Bronchial epithelial cell (primary cell): Measurements from ENCODE around the gene ANKS1B. TPM values are rescaled to one million over a fixed set of nuclear protein-coding genes. Genes with fewer than 3 reads are reported as not detected.

Source experiments
- DNase-seq: peaks from one replicate; pipeline ENCODE4 v3.0.0-alpha.2; 2010; ENCODE audit warnings: low read depth
- FAIRE-seq: peaks from 2 replicates; lab custom pipeline; 2011; peaks lifted over from hg19 to GRCh38; lab: Jason Lieb, UNC
- H3K27me3 ChIP-seq: 2 replicates; pipeline ENCODE4 v1.5.1; 2011; ENCODE audit warnings: low read length; ENCODE audit not compliant: control insufficient read depth, insufficient read depth
- H3K36me3 ChIP-seq: 2 replicates; pipeline ENCODE4 v1.5.1; 2011; ENCODE audit warnings: low read length; ENCODE audit not compliant: control insufficient read depth, insufficient read depth
- H3K4me3 ChIP-seq: 2 replicates; pipeline ENCODE4 v1.5.1; 2011; ENCODE audit warnings: mild to moderate bottlenecking, low read depth, low read length, control low read depth
- CTCF ChIP-seq: IDR thresholded peaks from 2 replicates; pipeline ENCODE4 v1.5.1; 2011; ENCODE audit warnings: mild to moderate bottlenecking, moderate library complexity, low read length, control low read depth, inconsistent platforms; ENCODE audit not compliant: insufficient read depth, severe bottlenecking
- total RNA-seq: library from RNA; depleted of rRNA; stranded (reverse); fragments of >200 nt; gene quantifications from 2 replicates; pipeline ENCODE4 v1.2.1, GENCODE V29; 2014

The ANKS1B gene
- total RNA-seq, 1 donor from 2014 or later: 0.26 TPM

GRCh38 chr12:99176871-99177270, 807.9 kb downstream of the ANKS1B start:
- no peak overlapping the region for H3K4me3 ChIP-seq
- no peak for FAIRE-seq
- no peak for DNase-seq
- H3K36me3 ChIP-seq: no peaks in the 10 kb centered on the region
- no peaks in the 10 kb centered on the region for H3K27me3 ChIP-seq
- TF ChIP-seq CTCF: no peak

GRCh38 chr12:99170461-99170860, 814.3 kb downstream of the ANKS1B start:
- H3K4me3 ChIP-seq: no peak overlapping the region
- FAIRE-seq (no peak), DNase-seq (no peak)
- no peaks in the 10 kb centered on the region for H3K27me3 ChIP-seq
- no peaks in the 10 kb centered on the region for H3K36me3 ChIP-seq
- TF ChIP-seq CTCF: no peak

GRCh38 chr12:99170037-99170436, 814.7 kb downstream of the ANKS1B start:
- DNase-seq: no peak
- Histone ChIP-seq H3K36me3 (no peaks in the 10 kb centered on the region), H3K4me3 (no peak overlapping the region), H3K27me3 (no peaks in the 10 kb centered on the region)
- FAIRE-seq: no peak
- no peak for TF ChIP-seq CTCF

GRCh38 chr12:99157946-99158345, 826.8 kb downstream of the ANKS1B start:
- DNase-seq (peak; percentile 2), FAIRE-seq (no peak)
- Histone ChIP-seq H3K4me3 (no peak overlapping the region), H3K36me3 (no peaks in the 10 kb centered on the region), H3K27me3 (no peaks in the 10 kb centered on the region)
- no peak for TF ChIP-seq CTCF

GRCh38 chr12:99154983-99155336, 829.8 kb downstream of the ANKS1B start:
- Histone ChIP-seq H3K4me3 (no peak overlapping the region), H3K27me3 (no peaks in the 10 kb centered on the region), H3K36me3 (no peaks in the 10 kb centered on the region)
- TF ChIP-seq CTCF: no peak
- FAIRE-seq: no peak
- no peak for DNase-seq

- H3K27me3 ChIP-seq: no peaks in the 10 kb centered on the region
- no peak for FAIRE-seq
- H3K36me3 ChIP-seq: no peaks in the 10 kb centered on the region
- no peak for DNase-seq
- no peak for TF ChIP-seq CTCF
- H3K4me3 ChIP-seq: no peak overlapping the region
Measured at GRCh38 chr12:99154216-99154982, 830.3 kb downstream of the ANKS1B start.
